Activated CD8-positive, alpha-beta memory T cell treated with anti-CD3 and anti-CD28 coated beads, Interleukin-2, amount 10 ng/mL, durations not matched to agents 7 days and 5 days (primary cell): Measurements from ENCODE around the gene TUBA4A. TPM values are rescaled to one million over a fixed set of nuclear protein-coding genes. Genes with fewer than 3 reads are reported as not detected.

ENCODE experiments used
- ATAC-seq: fragments of 150-1000 bp; cut with Tn5 transposase; one replicate; pipeline ENCODE4 v1.10.0; 2021; ENCODE audit warnings: moderate library complexity
- CTCF ChIA-PET: fragments of 350-600 bp; sonication (Branson Sonifier 250); formaldehyde crosslinking; loops from one replicate; lab custom pipeline; 2021; ENCODE audit warnings: antibody characterized with exemption; lab: Charles Lee
- DNase-seq: peaks from one replicate; pipeline ENCODE4 v3.0.0-alpha.2; 2020
- H3K27ac Mint-ChIP-seq: one replicate; pipeline ENCODE4 v1.8.0; 2021; ENCODE audit warnings: mild to moderate bottlenecking, mixed read lengths
- H3K27me3 Mint-ChIP-seq: one replicate; pipeline ENCODE4 v1.8.0; 2021; ENCODE audit warnings: mixed read lengths
- H3K36me3 Mint-ChIP-seq: one replicate; pipeline ENCODE4 v1.8.0; 2021; ENCODE audit warnings: mild to moderate bottlenecking, mixed read lengths
- H3K4me1 Mint-ChIP-seq: one replicate; pipeline ENCODE4 v1.8.0; 2021; ENCODE audit warnings: mixed read lengths
- H3K4me3 Mint-ChIP-seq: one replicate; pipeline ENCODE4 v1.8.0; 2021; ENCODE audit warnings: mild to moderate bottlenecking, moderate library complexity, mixed read lengths
- H3K9me3 Mint-ChIP-seq: one replicate; pipeline ENCODE4 v1.8.0; 2022; ENCODE audit warnings: low read depth, mixed read lengths
- total RNA-seq, 2 experiments: library from RNA; stranded (reverse); gene quantifications; one replicate each; pipeline ENCODE4 v1.2.3, GENCODE V29; 2021

The TUBA4A gene
- total RNA-seq, 2 experiments from 2014 or later = 244 to 337 TPM

DNA sequence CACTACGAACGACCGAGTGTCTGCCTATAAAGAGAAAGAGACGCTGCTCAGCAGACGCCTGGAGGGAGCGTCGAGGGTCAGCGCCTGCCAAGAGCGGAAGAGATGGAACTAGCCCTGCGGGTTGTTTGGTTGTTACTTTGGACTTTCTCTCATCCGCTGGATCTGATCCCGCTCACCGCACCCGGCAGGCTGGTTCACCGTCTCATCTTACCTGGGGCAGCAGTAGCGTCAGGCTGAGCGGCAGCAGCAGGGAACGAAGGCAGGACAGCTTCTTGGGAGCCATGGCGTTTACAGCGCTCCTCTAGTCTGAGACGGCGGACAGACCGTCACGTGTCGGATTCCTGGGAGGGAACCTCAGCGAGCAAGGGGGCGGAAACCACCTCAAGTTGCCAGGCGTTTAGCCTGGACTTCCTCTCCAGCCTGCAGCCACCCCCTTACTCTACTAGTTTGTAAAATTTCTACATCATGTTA, 10.4 kb downstream of the TUBA4A start:
- H3K4me3 Mint-ChIP-seq = no peak overlapping the region
- ATAC-seq (no peak), DNase-seq (no peak)
- no peaks in the 10 kb centered on the region for H3K9me3 Mint-ChIP-seq
- H3K27me3 Mint-ChIP-seq = no peaks in the 10 kb centered on the region
- H3K27ac Mint-ChIP-seq = no peak overlapping the region
- CTCF ChIA-PET = no interaction called here
- peaks cover 19% of the 10 kb centered on the region for H3K36me3 Mint-ChIP-seq
- H3K4me1 Mint-ChIP-seq = peaks cover 42% of the 10 kb centered on the region

GRCh38 chr2:219234331-219234730, 19.4 kb downstream of the TUBA4A start:
- H3K27me3 Mint-ChIP-seq = no peaks in the 10 kb centered on the region
- H3K4me1 Mint-ChIP-seq = peaks cover 33% of the 10 kb centered on the region
- no peak overlapping the region for H3K27ac Mint-ChIP-seq
- peaks cover 54% of the 10 kb centered on the region for H3K36me3 Mint-ChIP-seq
- no peak for DNase-seq
- CTCF ChIA-PET = interaction anchor here (0.8 kb wide), 1 partner anchor 20 kb away, joined by 3 read pairs; no protein-coding TSS in a partner anchor
- H3K4me3 Mint-ChIP-seq = no peak overlapping the region
- no peaks in the 10 kb centered on the region for H3K9me3 Mint-ChIP-seq
- no peak for ATAC-seq

DNA sequence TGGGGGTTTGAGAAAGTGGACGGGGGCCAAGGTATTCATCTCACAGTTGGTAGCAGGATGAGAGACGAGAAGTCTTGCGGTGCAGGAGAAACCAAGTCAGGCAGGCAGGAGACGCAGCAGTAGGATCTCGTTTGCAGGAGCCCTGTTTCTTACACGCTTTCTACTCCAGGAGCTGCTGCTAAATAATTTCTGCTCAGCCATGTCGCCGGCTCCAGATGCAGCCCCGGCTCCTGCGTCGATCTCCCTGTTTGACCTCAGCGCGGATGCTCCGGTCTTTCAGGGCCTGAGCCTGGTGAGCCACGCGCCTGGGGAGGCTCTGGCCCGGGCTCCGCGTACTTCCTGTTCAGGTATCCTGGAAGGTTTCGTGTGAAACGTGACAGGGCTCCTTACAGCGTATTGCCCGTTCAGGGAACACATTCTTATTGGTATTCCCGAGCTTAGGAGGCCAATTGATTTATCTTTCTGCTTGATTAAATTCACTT, 23.6 kb downstream of the TUBA4A start:
- Mint-ChIP-seq H3K4me1 (peaks cover 63% of the 10 kb centered on the region), H3K27ac (peak overlapping the region; percentile 95), H3K36me3 (peaks cover 51% of the 10 kb centered on the region), H3K9me3 (no peaks in the 10 kb centered on the region), H3K27me3 (no peaks in the 10 kb centered on the region), H3K4me3 (peak overlapping the region; percentile 98)
- CTCF ChIA-PET = interaction anchor here (0.7 to 3.3 kb wide), 17 partner anchors 9 to 70 kb away, joined by 3 to 24 read pairs (median 8); partner anchors contain the start of genes ABCB6, GLB1L, NHEJ1 and STK16
- peak; percentile 73 for DNase-seq
- ATAC-seq = peak; percentile 14

DNA sequence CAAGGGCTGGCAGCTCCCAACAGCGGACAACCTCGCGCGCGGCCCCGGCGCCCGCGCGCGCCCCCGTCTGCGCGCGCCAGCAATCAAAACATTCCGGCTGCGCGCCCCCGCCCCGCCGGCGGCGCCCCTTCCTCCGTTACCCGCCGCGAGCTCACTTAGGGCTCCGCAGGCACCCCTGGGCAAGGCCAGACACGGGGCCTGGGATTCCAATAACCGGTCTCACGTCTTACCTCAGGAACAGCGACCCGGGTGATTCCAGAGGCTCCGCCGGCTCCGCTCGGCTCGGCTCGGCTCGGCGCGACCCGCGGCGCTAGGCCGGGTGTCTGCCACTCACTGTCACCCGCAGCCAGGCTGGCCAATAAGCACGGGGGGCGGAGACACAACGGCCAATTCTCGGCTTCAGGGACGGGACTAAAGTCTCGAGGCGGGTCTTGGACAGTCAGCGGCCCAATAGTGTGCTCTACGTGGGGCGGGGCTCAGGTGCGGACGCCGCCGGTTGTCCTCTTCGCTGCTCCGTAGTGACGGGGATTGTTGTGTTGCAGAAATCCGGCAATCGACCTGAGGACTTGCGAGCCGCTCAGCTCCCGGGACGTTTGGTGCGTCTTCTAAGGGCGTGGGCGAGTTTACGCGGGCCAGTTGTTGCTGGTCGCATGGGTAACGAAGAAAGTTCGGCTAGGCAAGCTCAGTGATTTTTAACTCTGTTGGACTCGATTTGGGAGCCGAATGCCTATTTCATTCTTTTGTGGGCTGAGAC, 24.2 kb downstream of the TUBA4A start, which contains the start of the genes ANKZF1 and ATG9A:
Gene ANKZF1 (plus strand): TSS at position 502 of the 754 bp plus-strand sequence. CDS start 452 bp downstream, outside the sequence.
Gene ATG9A (minus strand): TSS at position 332 of the 754 bp plus-strand sequence. CDS start 1,612 bp downstream, outside the sequence.
- Mint-ChIP-seq H3K27ac (peak within 1 kb of the TSS; percentile 95), H3K9me3 (no peaks in the 10 kb centered on the region), H3K27me3 (no peaks in the 10 kb centered on the region), H3K4me3 (peak within 1 kb of the TSS; percentile 98), H3K36me3 (peaks cover 54% of the 10 kb centered on the region), H3K4me1 (peaks cover 65% of the 10 kb centered on the region)
- DNase-seq = peak; percentile 100
- CTCF ChIA-PET = interaction anchor here (0.7 to 3.3 kb wide), 19 partner anchors 10 to 382 kb away, joined by 3 to 24 read pairs (median 7); partner anchors contain the start of genes ABCB6, CNPPD1, GLB1L and NHEJ1
- ATAC-seq = peak; percentile 98

- DNase-seq (no peak), ATAC-seq (no peak)
- Mint-ChIP-seq H3K27me3 (no peaks in the 10 kb centered on the region), H3K4me3 (peak overlapping the region; percentile 98), H3K9me3 (no peaks in the 10 kb centered on the region), H3K27ac (peak overlapping the region; percentile 81), H3K4me1 (peaks cover 65% of the 10 kb centered on the region), H3K36me3 (peaks cover 52% of the 10 kb centered on the region)
- CTCF ChIA-PET = interaction anchor here (1.0 to 3.3 kb wide), 14 partner anchors 11 to 382 kb away, joined by 3 to 24 read pairs (median 8); partner anchors contain the start of genes ABCB6, CNPPD1, GLB1L and STK16
These were observed 24.8 kb downstream of the TUBA4A start for GRCh38 chr2:219228911-219229304.

DNA sequence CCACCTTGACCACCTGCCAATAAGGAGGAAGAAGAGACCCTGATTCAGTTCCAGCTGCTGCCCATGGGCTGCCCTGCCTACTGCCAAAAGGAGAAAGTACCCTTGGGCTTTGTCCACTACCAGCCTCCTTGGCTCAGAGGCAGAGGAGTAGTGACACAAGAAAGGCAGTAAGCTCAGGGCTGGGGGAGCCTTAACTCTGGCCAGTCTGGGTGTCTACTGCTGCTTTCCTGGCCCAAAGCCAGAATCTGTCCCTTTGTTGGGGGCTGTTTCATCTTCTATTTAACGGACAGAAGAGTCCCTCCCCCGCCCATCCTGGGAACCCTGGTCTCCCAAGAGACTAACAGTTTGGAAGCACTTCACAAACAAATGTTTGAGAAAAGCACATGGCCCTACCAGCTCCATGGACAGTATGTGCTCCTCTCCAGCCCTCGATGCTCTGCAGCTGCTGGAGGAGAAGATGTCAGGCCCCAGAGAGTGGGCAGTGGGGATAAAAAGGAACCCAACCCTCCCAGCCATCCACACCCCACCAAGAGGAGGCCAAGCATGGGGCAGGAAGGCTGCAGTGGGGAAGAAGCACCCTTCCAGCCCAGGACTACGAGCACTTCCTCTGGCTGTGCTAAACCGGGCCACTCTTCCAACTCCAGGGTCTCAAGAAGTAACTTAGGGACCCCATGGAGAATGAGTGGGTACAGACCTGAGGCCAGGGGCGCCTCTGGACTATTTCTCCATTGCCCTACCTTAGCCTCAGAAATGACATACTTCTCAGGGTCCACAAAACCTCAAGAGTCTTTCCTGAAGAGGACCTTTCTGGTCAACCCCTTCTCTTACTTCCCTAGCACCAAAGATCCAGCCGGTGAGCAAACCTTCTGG, 25.4 kb downstream of the TUBA4A start:
- Mint-ChIP-seq H3K4me1 (peaks cover 61% of the 10 kb centered on the region), H3K4me3 (peak overlapping the region; percentile 98), H3K27me3 (no peaks in the 10 kb centered on the region), H3K9me3 (no peaks in the 10 kb centered on the region), H3K27ac (peak overlapping the region; percentile 81), H3K36me3 (peaks cover 51% of the 10 kb centered on the region)
- CTCF ChIA-PET = interaction anchor here (1.1 to 3.3 kb wide), 14 partner anchors 11 to 381 kb away, joined by 3 to 24 read pairs (median 7); partner anchors contain the start of genes ABCB6, GLB1L, STK16 and TUBA4B
- ATAC-seq (no peak), DNase-seq (no peak)

DNA sequence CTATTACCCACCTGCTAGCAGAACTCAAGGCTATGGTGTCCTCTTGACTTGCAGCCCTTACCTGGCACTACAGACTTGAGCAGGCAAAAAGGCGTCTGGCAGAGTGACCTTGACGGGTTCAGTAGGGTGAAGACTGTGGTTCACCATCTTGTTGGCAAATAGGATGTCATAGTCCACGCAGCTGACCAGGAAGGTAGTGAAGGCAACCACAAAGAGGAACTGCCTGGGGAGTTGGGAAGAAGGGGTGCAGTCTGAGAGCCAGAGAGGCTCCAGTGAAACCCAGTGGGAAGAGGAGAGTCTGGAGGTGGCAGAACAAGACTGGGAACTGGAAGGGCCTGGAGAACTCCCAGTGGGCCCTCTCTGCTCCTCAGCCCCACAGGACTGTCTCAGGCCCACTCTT, 28.4 kb downstream of the TUBA4A start:
- no peaks in the 10 kb centered on the region for H3K9me3 Mint-ChIP-seq
- no peaks in the 10 kb centered on the region for H3K27me3 Mint-ChIP-seq
- H3K4me1 Mint-ChIP-seq = peaks cover 35% of the 10 kb centered on the region
- CTCF ChIA-PET = no interaction called here
- ATAC-seq (no peak), DNase-seq (no peak)
- peaks cover 36% of the 10 kb centered on the region for H3K36me3 Mint-ChIP-seq
- no peak overlapping the region for H3K4me3 Mint-ChIP-seq
- H3K27ac Mint-ChIP-seq = peak overlapping the region; percentile 24

- no peak overlapping the region for H3K27ac Mint-ChIP-seq
- no peak for DNase-seq
- H3K4me1 Mint-ChIP-seq = peaks cover 34% of the 10 kb centered on the region
- H3K27me3 Mint-ChIP-seq = no peaks in the 10 kb centered on the region
- ATAC-seq = no peak
- peaks cover 37% of the 10 kb centered on the region for H3K36me3 Mint-ChIP-seq
- H3K4me3 Mint-ChIP-seq = no peak overlapping the region
- CTCF ChIA-PET = no interaction called here
- H3K9me3 Mint-ChIP-seq = no peaks in the 10 kb centered on the region
These were observed 29.7 kb downstream of the TUBA4A start for GRCh38 chr2:219223831-219224610.

- Mint-ChIP-seq H3K4me1 (peaks cover 29% of the 10 kb centered on the region), H3K27me3 (no peaks in the 10 kb centered on the region), H3K36me3 (peaks cover 34% of the 10 kb centered on the region), H3K4me3 (no peak overlapping the region), H3K9me3 (no peaks in the 10 kb centered on the region), H3K27ac (no peak overlapping the region)
- ATAC-seq = no peak
- no peak for DNase-seq
- CTCF ChIA-PET = interaction anchor here (0.9 to 1.6 kb wide), 3 partner anchors 52 to 164 kb away, joined by 3 to 7 read pairs (median 3); partner anchors contain the start of gene SLC23A3
These were observed 31.7 kb downstream of the TUBA4A start for GRCh38 chr2:219221957-219222518.

- CTCF ChIA-PET = interaction anchor here (0.9 kb wide), 1 partner anchor 51 kb away, joined by 3 read pairs; the partner anchor contains the start of gene SLC23A3
- H3K4me1 Mint-ChIP-seq = peaks cover 32% of the 10 kb centered on the region
These were observed 32.9 kb downstream of the TUBA4A start for GRCh38 chr2:219220652-219221402.

GRCh38 chr2:219219784-219220532, 33.8 kb downstream of the TUBA4A start:
- no peak for ATAC-seq
- Mint-ChIP-seq H3K27ac (no peak overlapping the region), H3K4me1 (peaks cover 25% of the 10 kb centered on the region), H3K9me3 (no peaks in the 10 kb centered on the region), H3K36me3 (peaks cover 22% of the 10 kb centered on the region), H3K27me3 (no peaks in the 10 kb centered on the region), H3K4me3 (no peak overlapping the region)
- DNase-seq = no peak
- CTCF ChIA-PET = interaction anchor here (1.1 to 4.7 kb wide), 5 partner anchors 47 to 75 kb away, joined by 4 to 26 read pairs (median 5); no protein-coding TSS in a partner anchor

More at GRCh38 chr2:219220652-219221402, 32.9 kb downstream of the TUBA4A start:
- ATAC-seq (no peak), DNase-seq (no peak)
- Mint-ChIP-seq H3K4me3 (no peak overlapping the region), H3K27me3 (no peaks in the 10 kb centered on the region), H3K9me3 (no peaks in the 10 kb centered on the region), H3K27ac (no peak overlapping the region), H3K36me3 (peaks cover 29% of the 10 kb centered on the region)
